HG03108 (cell line): ENCODE data around the gene CACNA2D3.

Source experiments
- ATAC-seq: cut with Tn5 transposase; IDR thresholded peaks from one replicate; pipeline ENCODE4 v1.9.1; 2021; ENCODE audit warnings: moderate library complexity; ENCODE audit not compliant: unreplicated experiment

CACNA2D3 gene

GRCh38 chr3:54772746-54773145, 650.4 kb downstream of the CACNA2D3 start:
- ATAC-seq, result no peak

- no peak for ATAC-seq
Observed at GRCh38 chr3:54773271-54773670, 650.9 kb downstream of the CACNA2D3 start.

DNA sequence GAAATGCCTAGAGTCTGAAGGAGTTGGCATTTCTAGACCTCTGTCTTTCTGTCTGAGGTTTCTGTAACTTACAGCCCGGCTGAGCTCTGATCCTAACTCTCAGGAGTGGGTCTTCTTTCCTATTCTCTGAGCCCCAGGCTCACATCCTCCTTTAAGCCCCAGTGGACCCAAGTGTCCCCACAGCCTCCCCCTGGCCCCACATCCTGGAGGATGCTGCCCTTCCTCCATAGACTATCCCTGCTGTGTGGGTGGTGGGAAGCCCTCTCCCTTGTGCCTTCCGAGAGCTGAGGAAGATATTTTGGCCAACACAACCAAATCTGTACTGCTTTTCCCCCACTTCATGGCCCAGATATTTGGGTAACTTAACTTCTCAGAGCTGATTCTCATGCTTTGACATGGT, 654.2 kb downstream of the CACNA2D3 start:
- ATAC-seq, result no peak

DNA sequence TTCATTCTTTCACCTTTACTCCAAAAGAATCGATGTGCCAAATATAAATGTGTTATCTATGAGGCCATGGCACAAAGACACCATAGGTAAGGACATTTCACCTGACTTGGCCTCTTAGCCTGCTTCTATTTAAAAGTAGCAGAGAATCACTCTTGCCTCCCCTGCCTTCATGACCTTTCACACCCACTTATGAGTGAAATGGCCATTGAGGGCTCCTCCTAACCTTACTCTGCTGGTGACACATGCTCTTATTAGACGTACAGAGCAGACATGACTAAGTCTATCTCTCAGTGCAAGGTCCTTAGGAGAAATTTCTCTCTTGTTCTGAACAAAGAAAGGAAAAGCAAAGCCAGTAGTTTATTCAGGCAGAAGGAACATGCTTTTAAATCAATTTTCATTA, 654.8 kb downstream of the CACNA2D3 start:
- no peak for ATAC-seq

DNA sequence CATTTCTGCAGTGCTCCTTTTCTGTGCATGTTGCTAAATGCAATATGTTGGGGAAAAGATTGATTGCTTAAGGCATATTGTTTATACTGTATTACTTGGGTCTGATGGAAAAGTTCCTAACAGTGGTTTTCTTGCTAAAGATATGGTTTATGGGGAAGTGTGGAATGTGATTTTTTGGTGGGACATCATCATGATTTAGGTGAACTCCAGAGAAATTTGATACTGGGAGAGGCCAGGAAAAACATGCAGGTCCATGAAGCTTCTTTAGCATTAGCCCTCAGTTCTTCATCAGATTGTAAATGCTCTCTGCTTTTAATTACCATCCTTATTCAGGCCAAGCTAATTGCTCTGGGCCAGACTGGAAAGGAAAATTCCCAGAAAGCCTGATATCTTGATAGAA, 658.0 kb downstream of the CACNA2D3 start:
- no peak for ATAC-seq

GRCh38 chr3:54781728-54782127, 659.4 kb downstream of the CACNA2D3 start:
- ATAC-seq, result no peak

DNA sequence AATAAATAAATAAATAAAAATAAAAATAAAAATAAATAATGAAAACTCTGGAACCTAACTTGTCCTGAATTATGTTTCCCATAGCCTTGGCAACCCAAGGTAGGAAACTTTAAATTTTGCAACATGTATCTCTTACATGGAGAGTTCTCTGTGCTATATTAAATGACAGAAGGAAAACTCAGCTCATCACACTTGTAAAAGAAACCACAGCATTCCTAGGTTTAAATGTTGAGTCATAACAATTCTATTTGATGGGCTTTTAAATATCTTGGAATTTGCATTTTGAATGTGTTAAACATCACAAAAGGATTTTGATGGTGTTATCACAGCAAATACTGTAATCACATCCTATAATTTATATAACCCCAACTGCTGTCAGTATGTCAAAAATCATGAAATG, 661.3 kb downstream of the CACNA2D3 start:
- ATAC-seq, result no peak

- no peak for ATAC-seq
Observed at GRCh38 chr3:54784021-54784420, 661.7 kb downstream of the CACNA2D3 start.

GRCh38 chr3:54785976-54786375, 663.6 kb downstream of the CACNA2D3 start:
- ATAC-seq, result no peak

- no peak for ATAC-seq
Observed at GRCh38 chr3:54790051-54790450, 667.7 kb downstream of the CACNA2D3 start.

GRCh38 chr3:54791501-54792156, 669.3 kb downstream of the CACNA2D3 start:
- ATAC-seq, result no peak

DNA sequence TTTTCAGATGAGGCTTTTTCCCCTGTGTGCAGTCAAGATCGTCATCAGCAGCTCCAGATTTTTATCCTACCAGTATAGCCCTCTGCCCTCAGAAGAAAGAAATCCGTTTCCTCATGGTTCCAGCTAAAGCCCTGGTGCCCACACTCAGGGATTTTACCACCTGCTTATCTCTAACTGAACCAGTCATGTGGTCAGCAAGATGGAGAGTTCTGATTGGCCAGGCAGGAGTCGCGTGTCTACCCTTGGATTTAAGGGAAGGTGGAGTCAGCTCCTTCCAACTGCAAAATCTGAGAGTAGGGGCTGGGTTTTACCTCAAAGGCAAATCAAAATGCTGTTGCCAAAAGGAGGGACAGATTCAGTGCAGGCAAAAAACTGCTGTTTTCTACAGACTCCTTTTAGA, 670.2 kb downstream of the CACNA2D3 start:
- ATAC-seq, result no peak

DNA sequence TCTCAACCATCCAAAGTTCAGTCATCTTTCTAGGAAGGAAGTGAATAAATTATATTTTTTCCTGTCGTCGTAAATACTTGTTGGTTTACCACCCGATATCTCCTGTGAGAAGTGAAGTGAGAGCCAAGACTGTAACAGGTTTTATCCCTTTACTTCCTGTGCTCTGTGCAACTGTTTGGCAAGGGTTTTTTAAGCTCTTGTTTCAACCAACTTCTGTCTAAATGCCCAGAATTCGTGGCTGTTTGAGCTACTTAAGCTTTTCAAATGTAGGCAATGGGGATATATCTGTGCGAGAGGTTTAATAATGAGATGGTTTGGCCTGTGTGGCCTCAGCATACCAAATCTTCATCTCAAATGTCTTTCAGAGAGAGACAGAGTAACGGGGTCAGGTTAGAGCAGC, 670.8 kb downstream of the CACNA2D3 start:
- ATAC-seq, result no peak

DNA sequence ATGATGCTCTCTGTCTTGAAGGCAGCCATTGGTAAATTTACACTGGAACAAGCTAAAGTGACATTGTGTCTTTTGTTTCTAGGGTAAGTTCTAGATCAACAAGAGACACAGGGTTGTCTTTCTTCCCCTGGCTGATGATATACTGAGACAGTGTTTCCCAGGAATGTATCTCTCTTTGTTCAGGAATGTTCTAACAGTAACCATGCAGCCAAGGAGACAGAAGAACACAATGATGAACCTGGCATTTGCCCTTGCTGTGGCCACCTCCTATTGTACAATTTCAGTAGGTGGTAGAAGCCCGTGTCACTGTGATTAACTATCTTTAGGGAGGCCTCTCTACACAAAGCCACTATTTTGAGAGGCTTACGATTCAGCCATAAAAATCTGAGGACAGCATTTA, 674.8 kb downstream of the CACNA2D3 start:
- no peak for ATAC-seq

DNA sequence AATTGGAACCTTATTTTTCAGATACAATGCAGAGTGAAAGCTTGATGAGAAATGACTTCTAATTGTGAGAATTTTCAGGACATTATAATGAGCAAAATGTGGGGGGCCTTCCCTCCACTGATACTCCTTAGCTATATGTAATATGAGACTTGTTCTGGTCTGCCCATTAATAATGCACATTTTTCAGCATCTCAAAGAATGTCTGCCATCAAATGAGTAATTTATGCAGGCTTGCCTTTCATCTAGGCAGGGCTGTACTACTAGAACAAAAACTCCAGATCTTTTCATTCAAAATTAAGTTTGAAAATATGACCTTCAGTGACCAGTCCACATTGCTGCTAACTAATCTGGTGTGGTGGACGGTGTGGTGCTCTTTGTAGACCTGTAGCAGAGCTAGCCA, 678.1 kb downstream of the CACNA2D3 start:
- no peak for ATAC-seq

- no peak for ATAC-seq
Observed at GRCh38 chr3:54801977-54802376, 679.6 kb downstream of the CACNA2D3 start.

- no peak for ATAC-seq
Observed at GRCh38 chr3:54810401-54810800, 688.0 kb downstream of the CACNA2D3 start.

- no peak for ATAC-seq
Observed at GRCh38 chr3:54814224-54814623, 691.9 kb downstream of the CACNA2D3 start.

GRCh38 chr3:54817628-54818027, 695.3 kb downstream of the CACNA2D3 start:
- ATAC-seq, result no peak

DNA sequence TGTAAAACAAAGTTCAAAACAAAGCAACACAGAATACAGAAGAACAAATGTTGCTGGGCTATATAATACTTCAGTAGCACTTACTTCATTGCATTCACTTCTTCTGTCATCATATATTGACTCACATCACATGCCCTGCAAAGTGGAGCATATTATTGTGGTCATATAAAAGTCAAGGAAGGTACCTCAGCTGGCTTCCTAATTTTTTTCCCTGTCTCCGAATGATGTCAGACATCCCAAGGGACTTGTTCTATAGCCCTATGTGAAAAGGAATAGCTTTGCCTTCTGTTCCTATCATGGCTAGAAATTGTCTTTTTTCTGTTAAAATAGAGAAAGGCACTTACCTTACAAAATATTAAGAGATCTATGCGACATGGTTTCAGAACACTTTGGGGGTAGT, 696.1 kb downstream of the CACNA2D3 start:
- no peak for ATAC-seq

DNA sequence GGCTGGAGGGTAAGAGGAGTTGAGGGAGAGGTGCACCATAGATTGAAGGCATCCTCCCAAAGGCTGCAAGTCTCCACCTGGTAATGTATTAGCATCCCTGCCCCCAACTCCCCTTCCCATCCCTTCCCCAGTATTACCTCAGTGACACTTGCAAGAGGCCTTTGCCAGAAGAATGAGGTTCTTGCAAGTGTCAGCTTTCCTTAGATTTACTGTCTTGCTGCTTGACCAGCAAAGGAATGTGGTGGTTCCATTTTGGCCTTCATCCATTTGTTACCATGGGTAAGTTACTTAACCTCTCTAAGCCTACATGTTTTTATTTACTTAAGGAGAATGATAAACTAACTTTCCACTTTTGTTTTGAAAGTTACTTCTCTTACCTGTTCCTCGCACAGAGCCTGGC, 696.6 kb downstream of the CACNA2D3 start:
- ATAC-seq, result no peak

GRCh38 chr3:54819946-54820345, 697.6 kb downstream of the CACNA2D3 start:
- no peak for ATAC-seq

DNA sequence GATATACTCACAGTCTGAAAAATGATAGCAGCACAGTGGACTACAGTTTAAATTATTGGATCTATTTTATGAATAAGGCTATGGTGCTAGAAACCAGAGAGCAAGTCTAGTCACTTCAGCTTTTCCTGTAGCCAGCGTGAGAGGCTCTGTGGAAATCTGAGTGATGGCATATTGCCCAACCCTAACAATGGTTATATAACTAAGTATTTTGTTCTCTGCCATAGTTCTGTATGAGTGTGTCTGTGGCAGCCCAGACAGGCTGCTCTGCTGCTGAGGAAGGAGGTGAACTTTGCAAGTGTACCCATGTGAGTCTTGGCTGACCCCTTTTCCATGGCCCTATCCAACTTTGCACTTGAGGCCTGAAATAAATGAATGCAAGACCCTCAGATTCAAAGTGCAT, 699.9 kb downstream of the CACNA2D3 start:
- ATAC-seq, result no peak
